ENCODE data around the gene NUAK1. TPM values are rescaled to one million over a fixed set of nuclear protein-coding genes. Genes with fewer than 3 reads are reported as not detected.

Gene NUAK1
- total RNA-seq, 1 experiment from 2014 or later, result not detected

DNA sequence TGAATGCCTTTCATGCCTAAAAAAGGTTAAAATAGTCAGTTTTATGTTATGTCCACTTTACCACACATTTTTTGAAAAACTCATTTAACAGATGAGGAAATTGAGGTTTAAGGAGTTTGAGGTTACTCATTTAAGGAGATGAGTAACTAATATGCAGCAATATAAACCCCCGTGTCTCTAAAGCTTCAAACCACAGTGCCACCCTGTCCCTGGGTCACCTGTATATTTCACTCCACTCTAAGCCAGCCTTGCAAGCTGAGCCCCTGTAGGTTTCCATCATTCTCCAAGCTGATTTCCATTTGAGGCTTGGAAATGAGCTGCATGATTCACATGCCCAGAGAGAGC lies 64.4 kb downstream of the NUAK1 start:
- Histone ChIP-seq H3K4me1 (ENCODE audit: low read length) (peaks cover 2% of the 10 kb centered on the region), H3K27me3 (ENCODE audit: low read length) (no peaks in the 10 kb centered on the region), H3K9me3 (ENCODE audit: low read length) (no peaks in the 10 kb centered on the region), H4K20me1 (ENCODE audit: insufficient read depth, low read depth, low read length) (no peaks in the 10 kb centered on the region), H3K79me2 (ENCODE audit: low read length) (no peaks in the 10 kb centered on the region), H3K9ac (ENCODE audit: low read length) (no peak overlapping the region), H3K4me2 (ENCODE audit: low read depth, low read length, poor library complexity, severe bottlenecking) (no peak overlapping the region), H3K4me3 (ENCODE audit: low read length) (no peak overlapping the region), H3K27ac (ENCODE audit: low read length) (no peak overlapping the region), H3K36me3 (ENCODE audit: insufficient read depth, low read length) (no peaks in the 10 kb centered on the region), H3K9me2 (replicated peaks; ENCODE audit: insufficient read depth, low read length) (no peaks in the 10 kb centered on the region), H2AFZ (ENCODE audit: low read length) (no peak overlapping the region)
- DNase-seq, result no peak

DNA sequence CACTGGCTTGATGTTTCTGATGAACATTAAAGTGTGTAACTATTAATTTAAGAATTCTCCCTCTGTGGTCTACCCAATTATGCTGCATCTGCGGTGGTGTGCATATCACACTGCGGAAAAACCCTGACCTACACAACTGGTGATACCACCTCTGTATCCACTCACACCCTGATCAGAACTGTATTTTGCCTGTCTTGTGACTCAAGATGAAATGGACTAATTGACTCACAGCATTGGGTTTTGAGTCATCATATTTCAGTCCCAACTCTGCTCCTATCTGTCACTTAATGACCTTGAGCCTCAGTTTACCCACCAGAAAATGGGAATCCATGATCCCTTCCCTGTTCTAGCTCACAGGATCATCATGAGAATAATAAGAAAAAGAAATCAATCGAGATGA lies 65.6 kb downstream of the NUAK1 start:
- H3K36me3 ChIP-seq (ENCODE audit: insufficient read depth, low read length), result no peaks in the 10 kb centered on the region
- H3K4me3 ChIP-seq (ENCODE audit: low read length), result no peak overlapping the region
- no peaks in the 10 kb centered on the region for H3K27me3 ChIP-seq (ENCODE audit: low read length)
- DNase-seq, result no peak
- no peak overlapping the region for H2AFZ ChIP-seq (ENCODE audit: low read length)
- H3K27ac ChIP-seq (ENCODE audit: low read length), result no peak overlapping the region
- H3K9ac ChIP-seq (ENCODE audit: low read length), result no peak overlapping the region
- H4K20me1 ChIP-seq (ENCODE audit: insufficient read depth, low read depth, low read length), result no peaks in the 10 kb centered on the region
- no peaks in the 10 kb centered on the region for H3K9me3 ChIP-seq (ENCODE audit: low read length)
- peaks cover 2% of the 10 kb centered on the region for H3K4me1 ChIP-seq (ENCODE audit: low read length)
- no peaks in the 10 kb centered on the region for H3K9me2 ChIP-seq (replicated peaks; ENCODE audit: insufficient read depth, low read length)
- H3K4me2 ChIP-seq (ENCODE audit: low read depth, low read length, poor library complexity, severe bottlenecking), result no peak overlapping the region
- H3K79me2 ChIP-seq (ENCODE audit: low read length), result no peaks in the 10 kb centered on the region

DNA sequence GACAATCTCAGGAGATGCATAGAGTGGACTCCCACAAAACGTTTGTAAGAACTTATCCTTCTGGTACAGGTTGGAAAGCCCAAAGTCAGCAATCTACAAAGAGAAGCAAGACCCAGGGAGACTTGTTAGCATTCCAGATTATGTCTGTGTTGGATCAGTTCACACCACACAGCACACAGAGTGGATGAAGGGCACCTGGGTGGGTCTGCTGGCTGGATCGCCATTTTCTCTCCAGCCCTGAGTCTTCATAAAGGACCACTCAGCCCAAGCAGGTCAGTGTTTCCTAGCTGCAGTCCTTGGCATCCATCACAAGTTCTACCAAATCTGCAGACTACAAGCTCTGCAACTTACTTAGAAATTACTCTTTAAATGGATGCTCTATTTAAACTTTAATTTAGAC lies 66.0 kb downstream of the NUAK1 start:
- Histone ChIP-seq H3K9me3 (ENCODE audit: low read length) (no peaks in the 10 kb centered on the region), H3K4me3 (ENCODE audit: low read length) (no peak overlapping the region), H3K36me3 (ENCODE audit: insufficient read depth, low read length) (no peaks in the 10 kb centered on the region), H3K4me1 (ENCODE audit: low read length) (peaks cover 2% of the 10 kb centered on the region), H4K20me1 (ENCODE audit: insufficient read depth, low read depth, low read length) (no peaks in the 10 kb centered on the region), H2AFZ (ENCODE audit: low read length) (no peak overlapping the region), H3K9ac (ENCODE audit: low read length) (no peak overlapping the region), H3K27ac (ENCODE audit: low read length) (no peak overlapping the region), H3K9me2 (replicated peaks; ENCODE audit: insufficient read depth, low read length) (no peaks in the 10 kb centered on the region), H3K4me2 (ENCODE audit: low read depth, low read length, poor library complexity, severe bottlenecking) (no peak overlapping the region), H3K27me3 (ENCODE audit: low read length) (no peaks in the 10 kb centered on the region), H3K79me2 (ENCODE audit: low read length) (no peaks in the 10 kb centered on the region)
- DNase-seq, result no peak

DNA sequence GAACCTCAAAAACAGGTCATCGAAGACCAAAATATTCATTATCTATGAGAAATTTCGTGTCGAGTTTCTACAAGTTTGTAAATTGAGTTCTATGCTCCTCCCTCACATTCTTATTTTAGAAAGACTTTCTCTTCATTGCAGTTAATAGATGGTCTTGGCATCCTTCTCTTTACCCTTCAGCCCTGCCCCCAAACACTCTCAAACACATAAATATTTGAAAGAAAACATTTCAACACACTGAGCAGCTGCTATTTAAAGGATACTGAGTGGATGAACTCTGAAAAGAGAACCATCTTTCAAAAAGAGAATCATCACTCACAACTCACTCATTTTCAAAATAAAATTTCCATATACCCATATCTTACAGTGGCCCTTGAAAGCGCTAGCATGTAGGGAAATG lies 67.1 kb downstream of the NUAK1 start:
- no peaks in the 10 kb centered on the region for H3K36me3 ChIP-seq (ENCODE audit: insufficient read depth, low read length)
- H4K20me1 ChIP-seq (ENCODE audit: insufficient read depth, low read depth, low read length), result no peaks in the 10 kb centered on the region
- no peak overlapping the region for H3K27ac ChIP-seq (ENCODE audit: low read length)
- H3K9me2 ChIP-seq (replicated peaks; ENCODE audit: insufficient read depth, low read length), result no peaks in the 10 kb centered on the region
- H2AFZ ChIP-seq (ENCODE audit: low read length), result no peak overlapping the region
- H3K27me3 ChIP-seq (ENCODE audit: low read length), result no peaks in the 10 kb centered on the region
- no peak overlapping the region for H3K9ac ChIP-seq (ENCODE audit: low read length)
- peaks cover 2% of the 10 kb centered on the region for H3K4me1 ChIP-seq (ENCODE audit: low read length)
- H3K4me2 ChIP-seq (ENCODE audit: low read depth, low read length, poor library complexity, severe bottlenecking), result no peak overlapping the region
- no peak overlapping the region for H3K4me3 ChIP-seq (ENCODE audit: low read length)
- DNase-seq, result no peak
- no peaks in the 10 kb centered on the region for H3K9me3 ChIP-seq (ENCODE audit: low read length)
- no peaks in the 10 kb centered on the region for H3K79me2 ChIP-seq (ENCODE audit: low read length)

DNA sequence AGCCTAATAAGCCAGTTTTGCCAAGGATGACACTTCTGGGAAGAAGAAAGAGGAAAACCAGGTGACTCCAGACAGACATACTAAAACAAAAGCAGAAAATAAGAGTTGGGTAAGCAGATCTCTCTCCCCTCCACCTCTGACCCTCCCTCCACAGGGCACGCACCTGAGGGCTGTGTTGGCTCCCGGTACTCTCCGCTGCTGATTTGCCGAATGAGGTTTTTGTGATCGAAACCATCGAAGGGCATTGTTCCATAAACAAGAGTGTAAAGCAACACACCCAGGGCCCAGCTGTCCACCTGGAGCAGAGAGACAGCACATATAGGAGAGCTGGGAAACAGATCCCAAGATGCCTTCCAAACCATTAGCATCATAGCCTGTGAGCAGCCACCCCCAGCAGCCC lies 68.1 kb downstream of the NUAK1 start:
- Histone ChIP-seq H3K4me1 (ENCODE audit: low read length) (no peaks in the 10 kb centered on the region), H3K27ac (ENCODE audit: low read length) (no peak overlapping the region), H3K79me2 (ENCODE audit: low read length) (no peaks in the 10 kb centered on the region), H3K9me2 (replicated peaks; ENCODE audit: insufficient read depth, low read length) (no peaks in the 10 kb centered on the region), H3K9me3 (ENCODE audit: low read length) (no peaks in the 10 kb centered on the region), H3K36me3 (ENCODE audit: insufficient read depth, low read length) (no peaks in the 10 kb centered on the region), H2AFZ (ENCODE audit: low read length) (no peak overlapping the region), H3K4me2 (ENCODE audit: low read depth, low read length, poor library complexity, severe bottlenecking) (no peak overlapping the region), H4K20me1 (ENCODE audit: insufficient read depth, low read depth, low read length) (no peaks in the 10 kb centered on the region), H3K9ac (ENCODE audit: low read length) (no peak overlapping the region), H3K4me3 (ENCODE audit: low read length) (no peak overlapping the region), H3K27me3 (ENCODE audit: low read length) (no peaks in the 10 kb centered on the region)
- DNase-seq, result no peak

DNA sequence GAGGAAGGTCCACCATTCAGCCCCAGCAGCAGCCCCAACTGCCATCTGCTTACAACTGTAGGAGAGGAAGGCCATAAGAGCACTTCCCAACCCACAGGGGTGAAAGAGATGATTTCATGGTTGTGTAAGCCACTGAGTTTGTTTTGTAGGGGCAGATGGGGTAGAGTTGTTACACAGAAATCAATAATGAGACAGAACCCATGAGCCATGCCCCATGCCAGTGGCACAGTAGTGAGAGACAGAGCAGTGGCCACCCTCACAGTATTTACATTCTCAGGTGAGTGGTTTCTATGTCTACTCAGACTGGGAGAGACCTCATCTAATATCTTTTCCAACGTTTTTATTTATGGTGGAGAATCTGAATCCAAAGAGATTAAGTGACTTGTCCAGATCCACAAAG lies 68.6 kb downstream of the NUAK1 start:
- Histone ChIP-seq H3K4me2 (ENCODE audit: low read depth, low read length, poor library complexity, severe bottlenecking) (no peak overlapping the region), H3K27me3 (ENCODE audit: low read length) (no peaks in the 10 kb centered on the region), H3K36me3 (ENCODE audit: insufficient read depth, low read length) (no peaks in the 10 kb centered on the region), H3K9ac (ENCODE audit: low read length) (no peak overlapping the region), H4K20me1 (ENCODE audit: insufficient read depth, low read depth, low read length) (no peaks in the 10 kb centered on the region), H3K4me3 (ENCODE audit: low read length) (no peak overlapping the region), H3K79me2 (ENCODE audit: low read length) (no peaks in the 10 kb centered on the region), H3K9me2 (replicated peaks; ENCODE audit: insufficient read depth, low read length) (no peaks in the 10 kb centered on the region), H2AFZ (ENCODE audit: low read length) (no peak overlapping the region), H3K27ac (ENCODE audit: low read length) (no peak overlapping the region), H3K4me1 (ENCODE audit: low read length) (no peaks in the 10 kb centered on the region), H3K9me3 (ENCODE audit: low read length) (no peaks in the 10 kb centered on the region)
- no peak for DNase-seq

DNA sequence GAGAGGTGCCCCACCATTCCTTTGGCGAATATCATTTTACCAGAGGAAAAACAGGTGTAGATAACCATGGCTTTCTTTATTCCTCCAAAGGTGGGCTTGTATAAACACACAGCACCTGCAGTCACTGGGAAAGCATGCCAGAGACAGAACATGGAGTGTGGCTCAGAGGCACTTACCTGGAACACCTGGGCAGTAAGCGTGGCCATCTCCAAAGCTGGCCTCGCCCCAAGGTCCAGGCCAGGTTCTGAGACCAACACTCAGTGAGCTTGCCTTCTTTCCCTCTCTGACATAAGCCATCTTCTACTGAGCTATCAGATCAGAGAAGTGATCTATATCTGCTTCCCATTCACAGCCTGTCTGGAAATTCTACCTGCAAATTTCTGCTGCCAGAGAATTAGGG lies 70.5 kb downstream of the NUAK1 start:
- no peaks in the 10 kb centered on the region for H3K9me2 ChIP-seq (replicated peaks; ENCODE audit: insufficient read depth, low read length)
- no peaks in the 10 kb centered on the region for H4K20me1 ChIP-seq (ENCODE audit: insufficient read depth, low read depth, low read length)
- no peak overlapping the region for H3K9ac ChIP-seq (ENCODE audit: low read length)
- H3K4me3 ChIP-seq (ENCODE audit: low read length), result no peak overlapping the region
- H3K79me2 ChIP-seq (ENCODE audit: low read length), result no peaks in the 10 kb centered on the region
- no peaks in the 10 kb centered on the region for H3K27me3 ChIP-seq (ENCODE audit: low read length)
- no peak overlapping the region for H2AFZ ChIP-seq (ENCODE audit: low read length)
- no peak for DNase-seq
- H3K4me2 ChIP-seq (ENCODE audit: low read depth, low read length, poor library complexity, severe bottlenecking), result no peak overlapping the region
- no peaks in the 10 kb centered on the region for H3K4me1 ChIP-seq (ENCODE audit: low read length)
- no peak overlapping the region for H3K27ac ChIP-seq (ENCODE audit: low read length)
- H3K36me3 ChIP-seq (ENCODE audit: insufficient read depth, low read length), result no peaks in the 10 kb centered on the region
- no peaks in the 10 kb centered on the region for H3K9me3 ChIP-seq (ENCODE audit: low read length)

DNA sequence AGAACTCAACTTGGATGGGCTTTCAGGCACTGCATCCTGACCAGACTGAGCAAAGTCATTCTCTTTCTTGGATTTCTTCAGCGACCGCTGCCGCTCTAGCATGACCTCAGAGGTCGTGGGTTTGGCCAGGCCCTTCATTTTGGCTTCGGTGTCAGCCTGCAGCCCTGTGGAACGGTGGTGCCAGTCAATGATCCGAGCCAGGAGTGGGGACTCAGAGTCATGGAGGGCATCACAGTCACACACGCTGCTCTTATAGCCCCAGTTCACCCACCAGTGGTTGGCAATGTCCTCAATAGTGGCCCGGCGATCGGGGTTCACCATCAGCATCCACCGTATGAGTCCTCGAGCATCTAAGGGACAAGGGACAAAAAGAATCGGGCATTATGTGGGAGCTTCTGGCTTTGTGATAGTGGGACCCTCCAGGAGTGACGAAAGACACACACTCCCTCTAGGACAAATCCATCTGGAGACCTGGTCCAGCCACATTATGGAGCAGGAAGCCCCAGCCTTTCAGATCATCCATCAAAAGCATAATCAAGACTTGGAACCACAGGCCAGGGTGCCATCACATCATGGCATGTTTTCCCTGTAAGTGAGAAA lies 71.0 kb downstream of the NUAK1 start:
- Histone ChIP-seq H3K4me3 (ENCODE audit: low read length) (no peak overlapping the region), H3K79me2 (ENCODE audit: low read length) (no peaks in the 10 kb centered on the region)

More for the DNA sequence above, 71.0 kb downstream of the NUAK1 start:
- Histone ChIP-seq H3K27ac (ENCODE audit: low read length) (no peak overlapping the region), H3K9ac (ENCODE audit: low read length) (no peak overlapping the region), H3K36me3 (ENCODE audit: insufficient read depth, low read length) (no peaks in the 10 kb centered on the region), H3K9me3 (ENCODE audit: low read length) (no peaks in the 10 kb centered on the region), H3K4me2 (ENCODE audit: low read depth, low read length, poor library complexity, severe bottlenecking) (no peak overlapping the region), H3K27me3 (ENCODE audit: low read length) (no peaks in the 10 kb centered on the region), H4K20me1 (ENCODE audit: insufficient read depth, low read depth, low read length) (no peaks in the 10 kb centered on the region), H3K4me1 (ENCODE audit: low read length) (no peaks in the 10 kb centered on the region), H2AFZ (ENCODE audit: low read length) (no peak overlapping the region), H3K9me2 (replicated peaks; ENCODE audit: insufficient read depth, low read length) (no peaks in the 10 kb centered on the region)
- DNase-seq, result no peak

Data from Karpas-422 (cell line).